NB4 (cell line): ENCODE results near the gene RFXANK.

ENCODE experiments used
- POLR2A ChIP-seq: IDR thresholded peaks from 2 replicates; pipeline ENCODE4 v1.6.1; 2011; ENCODE audit warnings: mild to moderate bottlenecking; ENCODE audit not compliant: insufficient read length; ENCODE audit errors: extremely low read depth
- TF ChIP-seq, protein P1 (sequence below): IDR thresholded peaks from one replicate; pipeline ENCODE4 v1.5.1; 2012; ENCODE audit warnings: low read depth, low read length

- TF ChIP-seq, protein P1, sequence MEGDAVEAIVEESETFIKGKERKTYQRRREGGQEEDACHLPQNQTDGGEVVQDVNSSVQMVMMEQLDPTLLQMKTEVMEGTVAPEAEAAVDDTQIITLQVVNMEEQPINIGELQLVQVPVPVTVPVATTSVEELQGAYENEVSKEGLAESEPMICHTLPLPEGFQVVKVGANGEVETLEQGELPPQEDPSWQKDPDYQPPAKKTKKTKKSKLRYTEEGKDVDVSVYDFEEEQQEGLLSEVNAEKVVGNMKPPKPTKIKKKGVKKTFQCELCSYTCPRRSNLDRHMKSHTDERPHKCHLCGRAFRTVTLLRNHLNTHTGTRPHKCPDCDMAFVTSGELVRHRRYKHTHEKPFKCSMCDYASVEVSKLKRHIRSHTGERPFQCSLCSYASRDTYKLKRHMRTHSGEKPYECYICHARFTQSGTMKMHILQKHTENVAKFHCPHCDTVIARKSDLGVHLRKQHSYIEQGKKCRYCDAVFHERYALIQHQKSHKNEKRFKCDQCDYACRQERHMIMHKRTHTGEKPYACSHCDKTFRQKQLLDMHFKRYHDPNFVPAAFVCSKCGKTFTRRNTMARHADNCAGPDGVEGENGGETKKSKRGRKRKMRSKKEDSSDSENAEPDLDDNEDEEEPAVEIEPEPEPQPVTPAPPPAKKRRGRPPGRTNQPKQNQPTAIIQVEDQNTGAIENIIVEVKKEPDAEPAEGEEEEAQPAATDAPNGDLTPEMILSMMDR: no peak
- no peak for TF ChIP-seq POLR2A
Measured at GRCh38 chr19:19211499-19212420, 19.7 kb downstream of the RFXANK start, which contains the start of gene NCAN.
